C4-2B (cell line): ENCODE data around the gene TANGO6.
A peak's percentile ranks its signal among the peaks of the same experiment; 100 is the strongest.

Experiments used
- H3K27ac ChIP-seq: fragments of 450-650 bp; 2 replicates; pipeline ENCODE4 v1.5.1; 2017
- ZFX ChIP-seq: fragments of 450-650 bp; IDR thresholded peaks from 2 replicates; pipeline ENCODE4 v1.6.1; 2017
- TF ChIP-seq, protein P1 (sequence below): fragments of 450-650 bp; conservative IDR thresholded peaks from 2 replicates; pipeline ENCODE4 v1.5.1; 2017; ENCODE audit warnings: mild to moderate bottlenecking

The TANGO6 gene

DNA sequence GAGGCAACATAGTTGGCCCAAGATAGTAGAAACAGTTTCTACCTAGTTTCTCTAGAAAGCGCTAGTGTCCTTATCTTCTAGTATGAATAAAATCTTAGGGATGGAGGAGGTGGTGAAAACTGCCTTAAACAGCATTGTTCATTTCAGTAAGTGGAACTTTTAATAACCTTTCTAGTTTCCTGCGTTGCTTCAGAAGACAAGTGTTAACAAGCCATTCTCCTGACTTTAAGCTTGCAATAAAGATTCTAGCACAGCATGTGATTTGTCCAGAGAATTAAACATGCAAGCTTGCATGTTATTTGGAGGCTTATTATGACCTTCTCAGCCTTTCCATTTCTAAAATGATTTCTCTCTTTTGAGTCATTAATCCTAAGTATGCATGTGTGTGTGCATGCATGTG is 72.3 kb downstream of the TANGO6 start:
- no peak overlapping the region for H3K27ac ChIP-seq
- TF ChIP-seq ZFX, result no peak
- TF ChIP-seq, protein P1, sequence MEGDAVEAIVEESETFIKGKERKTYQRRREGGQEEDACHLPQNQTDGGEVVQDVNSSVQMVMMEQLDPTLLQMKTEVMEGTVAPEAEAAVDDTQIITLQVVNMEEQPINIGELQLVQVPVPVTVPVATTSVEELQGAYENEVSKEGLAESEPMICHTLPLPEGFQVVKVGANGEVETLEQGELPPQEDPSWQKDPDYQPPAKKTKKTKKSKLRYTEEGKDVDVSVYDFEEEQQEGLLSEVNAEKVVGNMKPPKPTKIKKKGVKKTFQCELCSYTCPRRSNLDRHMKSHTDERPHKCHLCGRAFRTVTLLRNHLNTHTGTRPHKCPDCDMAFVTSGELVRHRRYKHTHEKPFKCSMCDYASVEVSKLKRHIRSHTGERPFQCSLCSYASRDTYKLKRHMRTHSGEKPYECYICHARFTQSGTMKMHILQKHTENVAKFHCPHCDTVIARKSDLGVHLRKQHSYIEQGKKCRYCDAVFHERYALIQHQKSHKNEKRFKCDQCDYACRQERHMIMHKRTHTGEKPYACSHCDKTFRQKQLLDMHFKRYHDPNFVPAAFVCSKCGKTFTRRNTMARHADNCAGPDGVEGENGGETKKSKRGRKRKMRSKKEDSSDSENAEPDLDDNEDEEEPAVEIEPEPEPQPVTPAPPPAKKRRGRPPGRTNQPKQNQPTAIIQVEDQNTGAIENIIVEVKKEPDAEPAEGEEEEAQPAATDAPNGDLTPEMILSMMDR, result no peak

DNA sequence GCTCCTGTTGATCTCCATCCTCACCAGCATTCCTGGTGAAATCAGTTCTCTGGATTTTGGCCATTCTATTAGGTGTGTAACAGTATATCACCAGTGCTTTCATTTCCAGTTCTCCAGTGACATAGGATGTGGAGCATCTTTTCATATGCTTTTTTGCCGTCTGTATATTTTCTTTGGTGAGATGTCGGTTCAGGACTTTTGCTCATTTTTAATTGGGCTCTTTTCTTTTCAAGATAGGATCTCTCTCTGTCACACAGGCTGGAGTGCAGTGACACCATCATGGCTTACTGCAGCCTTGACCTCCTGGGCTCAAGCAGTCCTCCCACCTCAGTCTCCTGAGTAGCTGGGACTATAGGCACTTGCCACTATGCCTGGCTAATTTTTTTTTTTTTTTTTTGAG is 74.2 kb downstream of the TANGO6 start:
- no peak overlapping the region for H3K27ac ChIP-seq
- TF ChIP-seq ZFX, result no peak
- TF ChIP-seq, protein P1, result no peak

DNA sequence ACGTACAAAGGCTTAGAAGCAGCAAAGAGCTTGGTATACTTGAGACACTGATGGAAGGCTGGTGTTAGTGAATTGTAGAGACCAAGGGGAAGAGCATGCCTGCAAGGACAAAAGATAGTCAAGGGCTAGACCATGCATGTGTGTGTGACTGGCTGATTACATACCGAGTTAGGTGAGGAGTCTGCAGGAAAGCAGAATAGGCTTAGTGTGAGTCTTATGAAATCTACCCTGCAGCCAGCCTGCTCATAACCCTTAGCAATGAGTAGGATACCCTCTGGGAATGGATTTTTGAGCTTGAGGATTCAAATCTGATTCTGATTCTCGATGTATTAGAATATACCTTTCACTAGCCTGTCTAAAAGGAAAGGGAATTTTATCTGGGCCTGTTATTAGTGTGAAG is 77.0 kb downstream of the TANGO6 start:
- TF ChIP-seq, protein P1, result no peak
- TF ChIP-seq ZFX, result no peak
- no peak overlapping the region for H3K27ac ChIP-seq

DNA sequence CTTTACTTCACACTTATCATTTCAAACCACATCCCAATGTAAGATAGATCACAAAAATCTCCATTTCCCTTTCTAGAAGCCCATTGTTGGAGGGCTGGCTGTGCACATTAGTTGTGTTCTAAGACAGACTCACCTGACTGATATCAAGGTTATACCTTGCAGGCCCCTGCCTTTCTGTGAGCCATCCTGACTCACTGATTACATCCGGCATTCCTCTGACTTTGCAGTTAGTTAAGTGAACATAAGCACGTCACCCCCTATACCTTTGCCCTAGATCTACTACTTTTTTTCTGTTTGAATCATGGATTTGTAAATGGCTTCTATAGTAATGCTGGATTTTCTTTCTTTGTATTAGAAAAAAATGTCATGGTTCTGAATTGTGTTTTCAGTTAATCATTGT is 78.3 kb downstream of the TANGO6 start:
- no peak overlapping the region for H3K27ac ChIP-seq
- no peak for TF ChIP-seq ZFX
- TF ChIP-seq, protein P1, result no peak

DNA sequence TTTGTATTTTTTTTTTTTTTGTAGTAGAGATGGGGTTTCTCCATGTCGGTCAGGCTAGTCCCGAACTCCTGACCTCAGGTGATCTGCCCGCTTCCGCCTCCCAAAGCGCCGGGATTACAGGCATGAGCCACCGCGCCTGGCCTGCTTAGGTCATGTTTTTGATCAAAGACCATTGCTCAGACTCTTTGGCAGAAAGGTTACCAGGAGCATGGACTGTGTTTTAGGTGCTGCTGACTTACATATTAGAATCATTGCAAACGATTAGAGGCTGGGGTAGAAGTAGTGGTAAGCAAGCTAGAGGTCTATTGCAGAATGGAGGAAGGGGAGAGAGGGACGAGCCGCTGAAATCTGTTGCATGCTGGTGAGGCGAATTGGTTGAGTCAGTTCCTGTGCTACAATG is 79.8 kb downstream of the TANGO6 start:
- TF ChIP-seq, protein P1, result no peak
- TF ChIP-seq ZFX, result no peak
- no peak overlapping the region for H3K27ac ChIP-seq

DNA sequence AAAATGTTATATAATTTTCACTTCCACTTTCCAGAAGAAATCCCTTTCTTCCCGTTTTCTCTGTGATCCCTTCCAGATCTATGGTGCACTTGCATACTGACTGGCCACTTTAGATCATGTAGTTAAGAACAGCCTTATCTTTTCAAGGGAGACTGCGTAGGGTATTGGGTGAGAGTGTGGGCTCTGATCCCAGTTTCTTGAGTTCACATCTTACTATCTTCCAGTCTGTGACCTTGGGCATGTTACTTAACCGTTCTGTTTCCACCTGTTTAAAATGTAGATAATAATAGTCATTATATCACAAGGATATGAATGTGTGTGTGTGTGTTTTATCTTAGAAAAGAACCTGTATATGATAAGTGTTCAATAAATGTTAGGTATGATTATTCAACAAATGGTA is 83.7 kb downstream of the TANGO6 start:
- no peak overlapping the region for H3K27ac ChIP-seq
- TF ChIP-seq ZFX, result no peak
- TF ChIP-seq, protein P1, result no peak

DNA sequence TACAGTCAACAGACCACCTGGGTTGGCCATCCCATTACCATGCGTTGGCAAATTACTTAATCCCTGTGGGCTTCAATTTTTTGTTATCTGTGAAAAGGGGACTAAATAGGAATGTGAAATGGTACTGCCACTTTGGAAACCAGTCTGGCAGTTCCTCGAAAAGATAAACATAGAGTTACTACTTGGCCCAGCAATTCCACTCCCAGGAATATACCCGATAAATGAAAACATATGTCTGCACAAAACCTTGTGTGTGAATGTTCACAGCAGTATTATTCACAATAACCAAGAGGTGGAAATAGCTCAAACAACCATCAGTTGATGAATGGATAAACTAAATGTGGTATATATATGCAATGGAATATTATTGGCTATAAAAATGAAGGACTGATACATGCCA is 87.9 kb downstream of the TANGO6 start:
- no peak for TF ChIP-seq ZFX
- TF ChIP-seq, protein P1, result no peak
- peak overlapping the region; percentile 63; the same call in 1 of the 2 replicates for H3K27ac ChIP-seq
